Measurements from ENCODE around the gene ZNF639. TPM values are rescaled to one million over a fixed set of nuclear protein-coding genes. Genes with fewer than 3 reads are reported as not detected.

The ZNF639 gene
- total RNA-seq, 1 donor from 2014 or later: 34.3 TPM

DNA sequence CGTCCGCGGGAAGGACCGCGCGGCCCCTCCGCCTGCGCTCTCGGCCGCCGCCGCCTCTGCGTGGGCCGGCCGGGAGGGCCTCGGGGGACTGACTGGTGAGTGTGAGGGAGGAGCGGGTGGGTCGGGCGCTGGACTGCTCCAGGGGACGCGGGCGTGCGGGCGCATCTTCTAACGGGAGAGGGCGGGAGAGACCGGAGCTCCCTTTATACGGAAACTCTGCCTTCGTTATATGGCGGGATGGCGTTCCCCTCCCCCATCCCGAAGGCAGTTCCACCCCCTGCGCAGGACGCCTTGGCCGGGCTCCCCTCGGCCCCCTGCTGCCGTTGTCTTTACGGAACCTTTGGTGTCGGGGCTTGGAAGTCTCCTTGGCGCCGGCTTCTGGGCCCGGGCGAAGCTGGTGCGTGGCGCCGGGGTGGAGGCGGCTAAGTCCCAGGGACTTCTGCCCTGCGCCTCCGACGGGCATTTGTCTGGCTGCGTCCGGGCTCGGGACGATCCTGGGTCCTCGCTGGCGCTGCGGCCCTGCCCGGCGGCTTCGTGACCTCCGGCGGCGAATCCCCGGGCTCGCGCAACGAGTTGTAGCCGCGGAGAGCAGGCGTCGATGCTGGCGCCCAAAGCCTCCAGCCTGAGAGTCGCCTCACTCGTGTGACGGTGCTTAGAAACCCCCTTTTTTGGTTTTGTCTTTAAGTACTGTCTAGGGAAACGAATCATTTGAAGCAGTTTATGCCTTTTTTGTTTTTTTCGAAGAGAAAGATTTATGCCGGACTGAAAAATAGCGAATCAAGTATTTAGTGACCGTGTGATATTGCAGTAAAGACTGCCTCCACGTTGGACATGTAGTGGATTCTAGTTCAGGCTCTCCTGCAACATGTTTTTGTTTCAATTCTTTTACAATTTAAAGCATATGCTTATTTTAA is 623 bp downstream of the ZNF639 start:
- intact Hi-C loops (cut with micrococcal nuclease): loop anchor here (1.0 to 10.0 kb wide), 9 partner anchors 10 to 886 kb away; partner anchors contain the start of genes ACTL6A, GNB4, MFN1 and MRPL47
- H3K36me3 Mint-ChIP-seq (ENCODE audit: low read depth): peaks cover 20% of the 10 kb centered on the region
- H3K9me3 Mint-ChIP-seq: no peaks in the 10 kb centered on the region
- DNase-seq (ENCODE audit: low spot score): peak; percentile 53
- peaks cover 25% of the 10 kb centered on the region for H3K4me1 Mint-ChIP-seq (ENCODE audit: low read depth)
- peak overlapping the region; percentile 97 for H3K27ac Mint-ChIP-seq
- H3K27me3 Mint-ChIP-seq (ENCODE audit: low read depth): peaks cover 6% of the 10 kb centered on the region
- H3K4me3 Mint-ChIP-seq (ENCODE audit: low read depth): peak overlapping the region; percentile 93

DNA sequence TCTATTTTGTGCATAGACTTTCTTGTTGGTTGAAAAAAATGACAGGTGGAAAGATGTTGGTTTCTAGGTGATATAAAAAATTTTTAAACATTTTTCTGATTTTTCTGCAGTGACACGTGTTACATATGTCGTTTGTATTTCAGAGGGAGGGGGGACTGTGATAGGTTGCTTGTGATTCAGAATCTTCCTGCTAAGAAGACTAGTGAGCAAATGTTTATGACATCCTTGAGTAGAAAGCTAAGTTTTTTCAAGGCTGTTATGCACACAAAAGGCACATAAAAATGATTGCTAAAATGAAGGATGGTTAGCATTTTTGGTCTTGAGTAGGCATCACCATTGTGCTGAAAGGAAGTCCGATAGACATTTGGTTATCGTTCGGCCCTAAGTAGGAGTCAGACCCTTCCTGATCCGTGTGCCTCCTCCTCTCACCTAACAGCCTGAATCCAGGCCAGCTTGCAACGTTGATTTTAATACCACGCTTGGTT is 1.5 kb downstream of the ZNF639 start:
- Mint-ChIP-seq H3K27me3 (ENCODE audit: low read depth) (peaks cover 2% of the 10 kb centered on the region), H3K36me3 (ENCODE audit: low read depth) (peaks cover 26% of the 10 kb centered on the region), H3K4me3 (ENCODE audit: low read depth) (peak overlapping the region; percentile 93), H3K27ac (peak overlapping the region; percentile 97), H3K9me3 (no peaks in the 10 kb centered on the region), H3K4me1 (ENCODE audit: low read depth) (peaks cover 25% of the 10 kb centered on the region)
- intact Hi-C loops (cut with micrococcal nuclease): loop anchor here (1.0 to 10.0 kb wide), 4 partner anchors 9 to 887 kb away; partner anchors contain the start of gene GNB4
- DNase-seq (ENCODE audit: low spot score): no peak

GRCh38 chr3:179330438-179330837 is 7.6 kb downstream of the ZNF639 start:
- Mint-ChIP-seq H3K27ac (no peak overlapping the region), H3K36me3 (ENCODE audit: low read depth) (peaks cover 58% of the 10 kb centered on the region), H3K27me3 (ENCODE audit: low read depth) (no peaks in the 10 kb centered on the region), H3K9me3 (no peaks in the 10 kb centered on the region), H3K4me3 (ENCODE audit: low read depth) (no peak overlapping the region), H3K4me1 (ENCODE audit: low read depth) (no peaks in the 10 kb centered on the region)
- no peak for DNase-seq (ENCODE audit: low spot score)
- intact Hi-C loops (cut with micrococcal nuclease): no loop called here

GRCh38 chr3:179332240-179332639 is 9.4 kb downstream of the ZNF639 start:
- H3K27ac Mint-ChIP-seq: no peak overlapping the region
- H3K9me3 Mint-ChIP-seq: no peaks in the 10 kb centered on the region
- no peaks in the 10 kb centered on the region for H3K4me1 Mint-ChIP-seq (ENCODE audit: low read depth)
- peaks cover 70% of the 10 kb centered on the region for H3K36me3 Mint-ChIP-seq (ENCODE audit: low read depth)
- DNase-seq (ENCODE audit: low spot score): no peak
- H3K4me3 Mint-ChIP-seq (ENCODE audit: low read depth): no peak overlapping the region
- intact Hi-C loops (cut with micrococcal nuclease): no loop called here
- no peaks in the 10 kb centered on the region for H3K27me3 Mint-ChIP-seq (ENCODE audit: low read depth)

DNA sequence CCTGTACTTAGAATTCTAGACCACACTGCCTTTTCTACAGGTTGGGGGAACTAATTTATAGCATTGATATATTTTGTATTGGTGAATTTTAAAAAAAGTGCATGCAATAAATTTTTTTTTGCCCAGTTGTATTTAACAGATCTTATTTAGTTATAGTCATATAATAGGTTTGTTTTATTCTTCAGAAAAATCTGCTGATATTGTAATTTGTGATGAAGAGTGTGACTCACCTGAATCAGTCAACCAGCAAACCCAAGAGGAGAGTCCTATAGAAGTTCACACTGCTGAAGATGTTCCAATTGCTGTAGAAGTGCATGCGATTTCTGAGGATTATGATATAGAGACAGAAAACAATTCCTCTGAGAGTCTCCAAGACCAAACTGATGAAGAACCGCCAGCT is 10.3 kb downstream of the ZNF639 start:
- H3K27me3 Mint-ChIP-seq (ENCODE audit: low read depth): no peaks in the 10 kb centered on the region
- intact Hi-C loops (cut with micrococcal nuclease): loop anchor here (1.0 kb wide), 1 partner anchor 9 kb away; no protein-coding TSS in a partner anchor
- H3K4me1 Mint-ChIP-seq (ENCODE audit: low read depth): no peaks in the 10 kb centered on the region
- no peak overlapping the region for H3K4me3 Mint-ChIP-seq (ENCODE audit: low read depth)
- H3K9me3 Mint-ChIP-seq: no peaks in the 10 kb centered on the region
- peaks cover 71% of the 10 kb centered on the region for H3K36me3 Mint-ChIP-seq (ENCODE audit: low read depth)
- no peak overlapping the region for H3K27ac Mint-ChIP-seq
- DNase-seq (ENCODE audit: low spot score): no peak

DNA sequence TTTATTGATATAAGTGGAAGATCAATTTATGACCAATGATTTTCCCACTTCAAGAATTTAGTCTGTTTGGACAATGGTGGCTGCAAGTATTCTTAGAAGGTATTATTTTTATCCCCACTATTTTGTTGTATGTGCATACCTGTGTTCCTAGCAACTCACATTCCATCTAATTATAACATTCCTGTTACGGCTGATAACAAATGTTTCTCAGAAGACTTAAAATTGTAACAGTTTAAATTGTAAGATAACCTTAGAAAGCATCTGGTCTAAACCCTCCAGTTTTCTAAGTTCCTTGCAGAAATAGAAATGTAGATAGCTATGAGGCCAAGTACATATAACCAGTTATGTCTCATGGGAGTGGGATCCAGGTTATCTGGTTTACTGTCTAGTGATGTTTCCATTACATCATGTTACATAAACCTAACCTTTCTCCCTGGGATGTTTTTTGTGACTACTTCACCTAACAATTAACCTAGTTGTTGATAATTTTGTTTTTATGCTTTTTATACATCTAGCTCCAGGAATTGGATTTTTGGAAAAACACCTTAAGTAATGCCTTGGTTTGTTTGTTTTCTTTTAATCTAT is 13.6 kb downstream of the ZNF639 start:
- DNase-seq (ENCODE audit: low spot score): no peak
- H3K4me3 Mint-ChIP-seq (ENCODE audit: low read depth): no peak overlapping the region
- H3K27me3 Mint-ChIP-seq (ENCODE audit: low read depth): no peaks in the 10 kb centered on the region
- no peak overlapping the region for H3K27ac Mint-ChIP-seq
- no peaks in the 10 kb centered on the region for H3K9me3 Mint-ChIP-seq
- intact Hi-C loops (cut with micrococcal nuclease): no loop called here
- no peaks in the 10 kb centered on the region for H3K4me1 Mint-ChIP-seq (ENCODE audit: low read depth)
- peaks cover 56% of the 10 kb centered on the region for H3K36me3 Mint-ChIP-seq (ENCODE audit: low read depth)

GRCh38 chr3:179347345-179348194 is 24.7 kb downstream of the ZNF639 start, which contains the start of gene MFN1:
MFN1 (plus strand) TSS chr3:179347709; CDS start chr3:179348852, 1,143 bp downstream.
- H3K4me3 Mint-ChIP-seq (ENCODE audit: low read depth): peak within 1 kb of the TSS; percentile 91
- DNase-seq (ENCODE audit: low spot score): peak; percentile 88
- no peaks in the 10 kb centered on the region for H3K27me3 Mint-ChIP-seq (ENCODE audit: low read depth)
- peaks cover 15% of the 10 kb centered on the region for H3K4me1 Mint-ChIP-seq (ENCODE audit: low read depth)
- peak within 1 kb of the TSS; percentile 89 for H3K27ac Mint-ChIP-seq
- peaks cover 25% of the 10 kb centered on the region for H3K36me3 Mint-ChIP-seq (ENCODE audit: low read depth)
- no peaks in the 10 kb centered on the region for H3K9me3 Mint-ChIP-seq
- intact Hi-C loops (cut with micrococcal nuclease): loop anchor here (1.0 to 5.0 kb wide), 7 partner anchors 24 to 1255 kb away; partner anchors contain the start of genes ACTL6A, GNB4, MRPL47 and NDUFB5

- Mint-ChIP-seq H3K27me3 (ENCODE audit: low read depth) (no peaks in the 10 kb centered on the region), H3K4me1 (ENCODE audit: low read depth) (peaks cover 15% of the 10 kb centered on the region), H3K27ac (peak overlapping the region; percentile 89), H3K4me3 (ENCODE audit: low read depth) (peak overlapping the region; percentile 91), H3K36me3 (ENCODE audit: low read depth) (peaks cover 30% of the 10 kb centered on the region), H3K9me3 (no peaks in the 10 kb centered on the region)
- no peak for DNase-seq (ENCODE audit: low spot score)
- intact Hi-C loops (cut with micrococcal nuclease): loop anchor here (5.0 kb wide), 2 partner anchors 104 to 304 kb away; partner anchors contain the start of genes GNB4 and USP13
These were observed 25.6 kb downstream of the ZNF639 start for GRCh38 chr3:179348325-179349013.

GRCh38 chr3:179355996-179356395 is 33.2 kb downstream of the ZNF639 start:
- Mint-ChIP-seq H3K27ac (peak overlapping the region; percentile 21), H3K4me3 (ENCODE audit: low read depth) (no peak overlapping the region), H3K27me3 (ENCODE audit: low read depth) (no peaks in the 10 kb centered on the region), H3K9me3 (no peaks in the 10 kb centered on the region), H3K4me1 (ENCODE audit: low read depth) (peaks cover 21% of the 10 kb centered on the region), H3K36me3 (ENCODE audit: low read depth) (peaks cover 72% of the 10 kb centered on the region)
- DNase-seq (ENCODE audit: low spot score): no peak
- intact Hi-C loops (cut with micrococcal nuclease): no loop called here

DNA sequence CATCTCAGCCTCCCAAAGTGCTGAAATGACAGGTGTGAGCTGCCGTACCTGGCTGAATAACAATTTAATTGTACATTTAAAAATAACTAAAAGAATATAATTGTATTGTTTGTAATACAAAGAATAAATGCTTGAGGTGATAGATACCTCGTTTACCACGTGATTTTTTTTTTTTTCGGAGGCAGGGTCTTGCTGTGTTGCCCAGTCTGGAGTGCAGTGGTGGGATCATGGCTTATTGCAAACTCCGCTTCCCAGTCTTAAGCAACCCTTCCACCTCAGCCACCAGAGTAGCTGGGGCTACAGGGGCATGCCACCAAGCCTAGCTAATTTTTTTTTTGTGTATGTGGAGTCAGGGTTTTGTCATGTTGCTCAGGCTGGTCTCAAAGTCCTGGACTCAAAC is 40.5 kb downstream of the ZNF639 start:
- Mint-ChIP-seq H3K36me3 (ENCODE audit: low read depth) (peaks cover 42% of the 10 kb centered on the region), H3K27me3 (ENCODE audit: low read depth) (no peaks in the 10 kb centered on the region), H3K4me3 (ENCODE audit: low read depth) (no peak overlapping the region), H3K4me1 (ENCODE audit: low read depth) (no peaks in the 10 kb centered on the region), H3K27ac (no peak overlapping the region), H3K9me3 (no peaks in the 10 kb centered on the region)
- intact Hi-C loops (cut with micrococcal nuclease): no loop called here
- DNase-seq (ENCODE audit: low spot score): no peak

GRCh38 chr3:179369621-179370020 is 46.8 kb downstream of the ZNF639 start:
- Mint-ChIP-seq H3K9me3 (no peaks in the 10 kb centered on the region), H3K27me3 (ENCODE audit: low read depth) (no peaks in the 10 kb centered on the region), H3K36me3 (ENCODE audit: low read depth) (peaks cover 33% of the 10 kb centered on the region), H3K4me1 (ENCODE audit: low read depth) (no peaks in the 10 kb centered on the region), H3K4me3 (ENCODE audit: low read depth) (no peak overlapping the region), H3K27ac (no peak overlapping the region)
- intact Hi-C loops (cut with micrococcal nuclease): no loop called here
- no peak for DNase-seq (ENCODE audit: low spot score)

- no peak for DNase-seq (ENCODE audit: low spot score)
- Mint-ChIP-seq H3K9me3 (no peaks in the 10 kb centered on the region), H3K4me3 (ENCODE audit: low read depth) (no peak overlapping the region), H3K27me3 (ENCODE audit: low read depth) (no peaks in the 10 kb centered on the region), H3K4me1 (ENCODE audit: low read depth) (no peaks in the 10 kb centered on the region), H3K36me3 (ENCODE audit: low read depth) (peaks cover 38% of the 10 kb centered on the region), H3K27ac (no peak overlapping the region)
- intact Hi-C loops (cut with micrococcal nuclease): no loop called here
These were observed 51.1 kb downstream of the ZNF639 start for GRCh38 chr3:179373938-179374337.
